GM15510 (cell line): Measurements from ENCODE around the gene CCDC18.

ENCODE experiments used
- POLR2A ChIP-seq: IDR thresholded peaks from 3 replicates; pipeline ENCODE4 v1.6.1; 2011; ENCODE audit warnings: borderline replicate concordance; ENCODE audit not compliant: insufficient read length; ENCODE audit errors: extremely low read depth

Gene CCDC18

GRCh38 chr1:93257889-93258288, 77.4 kb downstream of the CCDC18 start:
- TF ChIP-seq POLR2A = no peak

GRCh38 chr1:93262645-93263044, 82.1 kb downstream of the CCDC18 start:
- no peak for TF ChIP-seq POLR2A

DNA sequence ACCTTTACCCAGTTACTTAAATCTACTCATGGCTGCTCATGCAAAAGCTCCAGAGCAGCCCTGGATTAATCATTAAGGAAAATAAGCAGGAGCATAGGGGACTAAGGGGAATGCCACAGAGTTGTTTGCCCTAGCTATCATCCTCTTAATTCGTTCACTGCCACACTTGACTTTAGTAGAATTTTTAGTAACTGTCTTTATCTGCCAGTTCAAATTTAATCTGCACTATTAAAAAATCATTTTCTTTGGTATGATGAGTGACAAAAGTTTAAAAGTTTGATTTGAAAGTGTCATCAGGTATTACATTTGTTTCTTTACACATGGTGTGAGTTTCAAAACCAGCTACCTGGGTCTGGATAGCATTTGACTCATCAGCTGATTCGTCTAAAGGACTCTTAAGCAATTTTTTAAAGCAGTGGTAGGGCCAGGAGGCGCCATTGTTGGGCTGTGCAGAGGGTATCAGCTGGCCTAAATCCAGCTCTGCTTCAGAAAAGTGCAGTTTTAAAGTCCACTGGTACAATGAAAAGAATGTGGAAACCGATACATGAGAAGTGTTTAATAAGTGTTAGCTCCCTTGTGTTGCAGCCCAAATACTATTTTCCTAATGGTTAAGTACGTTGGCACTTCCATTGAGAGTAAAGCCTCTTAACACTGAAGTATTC, 95.2 kb downstream of the CCDC18 start:
- TF ChIP-seq POLR2A = no peak

GRCh38 chr1:93283496-93283895, 103.0 kb downstream of the CCDC18 start:
- TF ChIP-seq POLR2A = no peak

DNA sequence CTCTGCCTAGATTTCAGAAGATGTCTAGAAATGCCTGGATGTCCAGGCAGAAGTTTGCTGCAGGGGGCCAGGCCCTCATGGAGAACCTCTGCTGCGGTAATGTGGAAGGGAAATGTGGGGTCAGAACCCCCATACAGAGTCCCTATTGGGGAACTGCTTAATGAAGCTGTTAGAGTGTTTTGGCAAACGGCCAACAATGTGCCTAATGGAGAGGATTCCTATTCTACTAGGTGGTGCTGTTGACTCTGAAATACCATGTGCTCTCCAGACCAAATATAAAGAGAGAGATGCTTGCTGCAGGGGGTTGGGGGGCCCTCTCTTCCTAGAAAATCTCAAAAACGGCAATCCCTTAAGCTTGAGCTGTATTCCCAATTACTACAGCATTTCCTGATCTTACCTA, 108.0 kb downstream of the CCDC18 start:
- no peak for TF ChIP-seq POLR2A

- no peak for TF ChIP-seq POLR2A
Observed at GRCh38 chr1:93296555-93297154, 116.1 kb downstream of the CCDC18 start.

DNA sequence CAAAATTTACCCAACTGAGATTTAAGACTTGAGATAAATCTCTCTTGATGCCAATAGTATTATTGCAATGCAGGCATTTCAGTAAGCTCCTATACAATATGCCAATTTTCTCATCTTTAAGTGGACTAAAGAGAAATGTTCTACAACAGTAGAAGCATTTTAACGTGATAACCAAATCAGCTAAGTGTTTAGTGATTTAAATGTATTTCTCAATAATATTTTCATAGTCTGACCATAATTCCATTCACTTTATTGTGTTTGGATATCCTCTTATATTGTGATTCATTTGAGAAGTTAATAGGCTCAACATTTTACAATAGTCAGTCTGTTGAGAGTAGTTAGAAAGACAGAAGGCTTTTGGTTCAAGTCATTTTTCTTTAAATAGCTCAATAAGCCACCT, 120.6 kb downstream of the CCDC18 start:
- TF ChIP-seq POLR2A = no peak

- TF ChIP-seq POLR2A = no peak
Observed at GRCh38 chr1:93302078-93302477, 121.6 kb downstream of the CCDC18 start.

- TF ChIP-seq POLR2A = no peak
Observed at GRCh38 chr1:93304716-93305138, 124.2 kb downstream of the CCDC18 start.

GRCh38 chr1:93306920-93307319, 126.4 kb downstream of the CCDC18 start:
- TF ChIP-seq POLR2A = no peak

DNA sequence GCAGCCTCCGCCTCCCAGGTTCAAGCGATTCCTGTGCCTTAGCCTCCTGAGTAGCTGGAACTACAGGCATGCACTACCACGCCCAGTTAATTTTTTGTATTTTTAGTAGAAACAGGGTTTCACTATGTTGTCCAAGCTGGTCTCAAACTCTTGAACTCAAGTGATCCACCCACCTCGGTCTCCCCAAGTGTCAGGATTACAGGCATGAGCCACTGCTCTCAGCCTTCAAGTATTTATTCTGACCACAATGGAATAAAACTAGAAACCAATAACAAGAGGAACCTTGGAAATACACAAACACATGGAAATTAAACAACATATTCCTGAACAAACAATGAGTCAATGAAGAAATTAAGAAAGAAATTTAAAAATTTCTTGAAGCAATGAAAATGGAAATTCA, 132.5 kb downstream of the CCDC18 start:
- no peak for TF ChIP-seq POLR2A

DNA sequence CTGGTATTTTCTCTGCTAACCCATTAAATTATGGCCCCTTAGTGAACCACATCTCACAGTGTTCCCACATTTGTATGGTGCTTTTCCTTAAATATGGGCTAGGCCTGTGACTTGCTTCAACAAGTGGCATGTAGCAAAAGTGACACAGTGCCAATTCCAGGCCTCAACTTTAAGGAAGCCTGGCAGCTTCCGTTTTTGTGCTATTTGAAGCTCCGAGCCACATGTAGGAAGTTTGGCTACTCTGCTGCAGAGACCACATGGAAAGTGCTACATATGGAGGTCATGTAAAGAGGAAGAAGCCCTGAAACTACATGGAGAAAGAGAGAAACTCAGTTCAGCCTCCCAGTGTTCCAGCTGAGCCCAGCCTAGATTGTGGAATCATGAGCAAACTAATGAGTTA, 136.7 kb downstream of the CCDC18 start:
- TF ChIP-seq POLR2A = no peak

DNA sequence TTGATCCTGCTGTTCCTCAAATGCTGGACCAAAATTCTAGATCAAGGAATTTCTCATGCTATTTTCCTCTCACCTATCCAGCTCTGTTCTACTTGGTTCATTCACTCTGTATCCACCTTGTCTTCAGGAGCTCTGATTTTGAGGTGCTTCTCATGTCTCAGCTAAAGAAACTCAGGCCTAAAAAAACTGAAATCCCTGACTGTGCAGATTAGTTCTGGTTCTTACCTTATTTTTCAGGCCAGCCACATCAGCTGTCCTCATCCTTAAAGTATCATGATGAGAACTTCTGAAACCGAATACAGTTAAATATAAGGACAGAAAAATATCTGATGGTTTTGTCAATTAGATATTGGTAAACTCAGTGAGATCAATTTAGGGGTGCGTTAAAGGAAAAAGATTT, 137.4 kb downstream of the CCDC18 start:
- TF ChIP-seq POLR2A = no peak

- TF ChIP-seq POLR2A = no peak
Observed at GRCh38 chr1:93321720-93322119, 141.2 kb downstream of the CCDC18 start.

DNA sequence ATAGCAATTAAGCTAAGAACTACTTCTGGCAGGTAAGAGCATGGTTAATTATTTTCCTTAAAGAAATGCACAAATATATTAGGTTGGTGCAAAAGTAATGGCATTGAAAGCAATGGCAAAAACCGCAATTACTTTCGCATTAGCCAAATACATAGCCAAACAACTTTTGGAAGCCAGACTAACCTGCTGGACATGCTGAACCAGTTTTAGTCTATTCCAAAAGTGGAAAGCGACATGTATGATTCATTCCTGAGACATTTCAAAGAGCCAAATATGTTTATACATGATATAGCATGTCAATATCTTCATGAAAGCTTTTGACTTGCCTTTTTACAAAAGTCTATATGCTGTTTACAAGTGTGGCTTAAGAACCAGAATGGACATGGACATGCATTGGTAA, 141.8 kb downstream of the CCDC18 start:
- TF ChIP-seq POLR2A = no peak

DNA sequence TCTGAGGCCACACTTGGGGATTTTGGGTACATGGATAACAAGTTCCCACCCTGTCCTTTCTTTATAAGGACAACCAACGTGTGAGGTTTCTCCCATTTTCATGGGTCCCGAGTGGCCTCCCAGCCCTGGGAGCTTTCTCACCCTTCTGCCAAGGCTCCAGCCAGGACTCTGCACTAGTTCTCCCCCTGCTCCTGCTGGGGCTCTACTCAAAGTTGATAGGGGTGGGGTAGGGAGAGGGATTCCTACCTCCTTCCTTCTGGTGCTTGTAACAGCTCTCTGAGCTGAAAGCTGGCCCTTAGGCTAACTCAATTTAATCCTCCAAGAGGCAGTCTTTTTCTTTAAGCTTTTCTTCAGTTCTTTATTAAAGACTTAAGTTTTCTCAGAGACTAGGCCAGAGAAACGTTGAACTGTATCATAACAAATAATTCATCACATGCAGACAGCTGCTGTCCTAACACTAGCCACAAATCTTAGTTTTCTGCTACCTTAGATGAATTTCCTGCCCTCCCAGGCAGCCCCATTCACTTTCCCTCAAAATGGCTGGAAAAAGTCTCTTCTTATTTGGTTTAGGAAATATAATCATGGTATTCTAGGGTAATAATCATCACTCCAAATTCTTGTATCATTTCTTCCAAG, 142.8 kb downstream of the CCDC18 start:
- TF ChIP-seq POLR2A = no peak
